GM19351 (cell line): ENCODE results near the gene AKAP13.

ENCODE experiments used
- ATAC-seq: cut with Tn5 transposase; IDR thresholded peaks from one replicate; pipeline ENCODE4 v1.9.1; 2021; ENCODE audit warnings: mild to moderate bottlenecking, moderate library complexity; ENCODE audit not compliant: unreplicated experiment

AKAP13 gene

GRCh38 chr15:85771781-85772445 lies 391.5 kb downstream of the AKAP13 start:
- ATAC-seq: no peak

- no peak for ATAC-seq
Measured at GRCh38 chr15:85772668-85773067, 392.3 kb downstream of the AKAP13 start.

GRCh38 chr15:85773249-85773648 lies 392.8 kb downstream of the AKAP13 start:
- no peak for ATAC-seq

- no peak for ATAC-seq
Measured at GRCh38 chr15:85773970-85774369, 393.6 kb downstream of the AKAP13 start.

- no peak for ATAC-seq
Measured at GRCh38 chr15:85777250-85778106, 397.1 kb downstream of the AKAP13 start.

DNA sequence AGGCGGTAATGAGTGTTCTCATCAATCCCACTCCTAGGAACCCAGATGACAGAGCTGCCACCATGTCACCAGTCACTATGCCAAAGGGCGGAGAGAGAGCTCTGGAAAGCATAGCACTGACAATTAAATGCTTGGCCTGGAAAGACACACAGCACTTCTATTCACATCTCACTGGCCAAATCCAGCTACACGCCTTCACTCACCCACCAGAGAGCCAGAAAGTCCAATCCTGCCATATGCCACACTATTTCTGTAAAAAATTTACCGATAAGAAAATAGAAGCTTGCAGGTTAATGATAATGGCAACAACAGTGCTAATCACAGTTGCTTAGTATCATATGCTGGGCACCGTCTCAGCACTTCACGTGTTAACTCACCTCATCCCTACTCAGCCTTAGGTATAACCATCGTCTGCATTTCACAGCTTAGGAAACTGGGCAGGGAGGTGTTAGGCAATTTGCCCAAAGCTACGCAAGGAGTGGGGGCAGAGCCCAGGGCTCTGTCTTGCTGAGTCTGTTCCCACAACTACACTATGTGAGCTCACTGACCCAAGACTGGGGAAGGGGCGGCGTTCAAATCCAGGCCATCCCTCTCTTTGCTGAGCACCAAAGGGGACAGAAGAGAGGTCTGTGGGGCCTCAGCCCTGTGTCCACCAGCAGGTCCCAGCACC lies 397.8 kb downstream of the AKAP13 start:
- no peak for ATAC-seq

DNA sequence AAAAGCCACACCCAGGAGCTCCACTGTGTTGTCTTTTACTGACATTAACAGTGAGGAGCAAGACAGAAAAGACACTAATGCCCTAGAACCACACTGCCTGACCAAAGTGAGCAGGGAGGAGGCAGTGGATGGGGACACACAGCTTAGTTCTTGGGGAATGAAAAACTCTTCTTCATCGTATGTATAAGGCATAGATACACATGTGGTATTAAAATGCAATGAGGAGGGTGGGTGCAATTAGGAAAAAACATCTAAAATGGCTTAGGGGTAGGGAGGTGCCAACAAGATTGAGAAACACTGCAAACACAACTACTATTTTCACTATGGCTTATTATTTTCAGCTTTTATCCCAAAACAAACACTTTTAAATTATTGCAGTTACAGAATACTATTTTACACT lies 398.8 kb downstream of the AKAP13 start:
- no peak for ATAC-seq

- no peak for ATAC-seq
Measured at GRCh38 chr15:85780225-85780985, 400.0 kb downstream of the AKAP13 start.

GRCh38 chr15:85781099-85781498 lies 400.7 kb downstream of the AKAP13 start:
- ATAC-seq: no peak

GRCh38 chr15:85782064-85782463 lies 401.7 kb downstream of the AKAP13 start:
- ATAC-seq: no peak

DNA sequence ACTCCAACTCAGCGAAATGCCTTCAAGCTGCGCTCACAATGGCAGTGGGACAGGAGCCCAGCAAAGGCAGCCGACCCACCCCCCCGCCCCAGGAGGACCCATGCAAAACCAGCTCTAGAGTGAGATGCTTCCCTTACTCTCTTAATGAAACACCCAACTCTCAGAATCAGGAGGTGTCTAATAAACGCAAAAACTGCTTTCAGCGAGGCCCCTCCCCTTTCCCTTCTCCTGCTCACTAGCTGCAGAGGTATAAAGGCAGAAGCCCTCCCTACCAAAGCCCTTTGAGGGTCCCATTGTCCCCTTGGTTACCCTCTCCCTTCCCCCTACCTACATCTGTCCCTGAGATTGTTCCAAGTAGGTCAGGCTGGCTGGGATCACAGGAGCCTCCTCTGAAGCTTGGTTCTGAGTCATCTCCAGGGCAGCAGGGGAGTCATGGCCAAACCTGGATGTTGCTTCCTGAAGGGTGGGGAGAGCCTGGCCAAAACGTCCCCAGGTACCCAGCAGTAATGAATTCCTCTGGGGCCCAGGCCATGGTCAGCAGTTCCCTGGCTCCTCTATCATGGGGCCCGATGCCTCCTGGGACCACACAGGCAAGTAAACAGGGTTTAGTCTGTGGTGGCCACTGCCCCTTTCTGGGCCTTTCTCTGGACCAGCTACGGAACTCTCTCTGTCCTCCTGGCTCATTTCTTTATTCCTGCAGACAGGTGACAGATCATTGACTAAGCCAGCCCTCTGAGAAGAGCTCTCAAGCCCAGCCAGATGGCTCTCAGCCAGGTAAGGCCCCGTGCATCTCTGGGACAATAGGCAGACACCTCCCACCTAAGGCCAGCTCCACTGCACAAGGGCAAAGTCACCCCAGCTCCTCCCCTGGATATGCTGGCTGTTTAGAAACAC lies 405.7 kb downstream of the AKAP13 start:
- no peak for ATAC-seq

DNA sequence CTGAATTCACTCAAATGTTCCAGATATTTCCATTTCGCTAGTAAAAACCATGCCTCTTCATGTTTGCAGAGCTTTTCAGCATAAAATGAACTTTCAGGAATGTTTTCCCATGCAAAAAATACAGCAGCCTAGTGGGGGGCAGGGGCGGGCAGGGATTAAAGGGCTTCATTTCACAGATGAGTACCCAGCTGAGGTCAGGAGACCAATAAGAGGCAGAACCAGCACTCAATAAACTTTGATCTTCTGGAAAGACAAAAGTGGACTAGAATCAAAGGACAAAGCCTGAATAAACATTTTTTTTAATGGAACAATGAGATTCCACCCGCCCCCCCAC lies 406.3 kb downstream of the AKAP13 start:
- no peak for ATAC-seq

DNA sequence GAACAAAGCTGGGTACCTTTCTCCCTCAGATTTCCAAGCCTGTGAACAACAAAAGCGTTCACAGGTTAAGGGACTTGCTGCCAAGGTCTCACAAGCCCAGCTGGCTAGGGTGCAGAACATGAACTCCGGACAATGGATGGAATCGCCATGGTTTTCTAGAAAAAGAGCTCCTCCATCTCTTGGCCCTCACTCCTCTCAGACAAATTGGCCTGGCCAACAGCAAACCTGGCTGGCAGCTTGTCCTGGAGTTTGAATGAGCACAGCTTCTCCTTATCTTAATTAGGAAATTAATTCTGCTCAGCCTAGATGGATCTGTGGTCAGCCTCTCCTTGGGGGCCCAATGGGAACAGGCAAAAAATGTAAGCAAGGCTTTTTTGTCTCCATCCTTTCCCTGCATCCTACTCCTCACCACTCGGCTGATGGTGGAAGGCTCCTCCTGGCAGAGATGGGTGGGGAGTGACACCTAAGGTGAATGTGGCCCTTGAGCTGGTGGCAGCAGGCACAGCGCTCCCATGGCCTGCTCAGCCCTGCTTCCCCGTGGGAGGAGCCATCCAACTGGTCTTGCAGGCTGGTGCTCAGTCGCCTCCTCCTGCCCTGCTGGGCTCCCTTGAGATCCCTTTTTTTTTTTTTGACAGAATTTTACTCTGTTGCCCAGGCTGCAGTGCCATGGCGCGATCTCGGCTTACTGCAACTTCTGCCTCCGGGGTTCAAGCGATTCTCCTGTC lies 408.5 kb downstream of the AKAP13 start:
- no peak for ATAC-seq

DNA sequence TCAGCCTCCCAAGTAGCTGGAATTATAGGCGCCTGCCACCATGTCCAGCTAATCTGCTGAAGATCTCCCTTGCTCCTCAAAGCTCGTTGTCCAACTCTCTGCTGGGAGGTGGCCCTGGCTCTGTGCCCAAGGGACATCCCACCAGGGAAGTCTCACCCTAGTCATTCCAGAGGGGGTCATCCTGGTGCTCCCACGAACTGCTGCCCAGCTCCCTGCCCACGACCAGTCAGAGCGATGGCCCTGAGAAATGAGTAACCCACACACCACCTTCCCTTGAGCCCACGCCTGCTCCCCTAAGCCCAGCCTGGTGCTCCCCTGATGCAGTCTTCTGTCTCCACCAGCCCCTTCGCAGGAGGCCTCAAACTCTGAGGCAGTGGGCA lies 409.1 kb downstream of the AKAP13 start:
- ATAC-seq: no peak

GRCh38 chr15:85792102-85792731 lies 411.8 kb downstream of the AKAP13 start:
- ATAC-seq: no peak

GRCh38 chr15:85792912-85793590 lies 412.6 kb downstream of the AKAP13 start:
- no peak for ATAC-seq

- ATAC-seq: peak; percentile 40
Measured at GRCh38 chr15:85793641-85794597, 413.5 kb downstream of the AKAP13 start.
